Measurements from ENCODE around the gene LGALS8.

LGALS8 gene

GRCh38 chr1:236581528-236581927 is 57.7 kb downstream of the LGALS8 start:
- TF ChIP-seq TCF12 (IDR thresholded peaks at IDR 0.05; ENCODE audit: low read depth), result no peak
- no peak for TF ChIP-seq EP300 (IDR thresholded peaks at IDR 0.05; ENCODE audit: borderline replicate concordance)

- TF ChIP-seq NFIC (IDR thresholded peaks at IDR 0.05) (no peak), USF1 (IDR thresholded peaks at IDR 0.05) (no peak), TCF12 (IDR thresholded peaks at IDR 0.05; ENCODE audit: low read depth) (no peak), CREB1 (IDR thresholded peaks at IDR 0.05; ENCODE audit: low read depth) (no peak), EGR1 (IDR thresholded peaks at IDR 0.05) (no peak), TEAD4 (IDR thresholded peaks at IDR 0.05) (no peak), REST (IDR thresholded peaks at IDR 0.05; ENCODE audit: low read depth) (no peak), CEBPB (IDR thresholded peaks at IDR 0.05) (no peak), TAF1 (IDR thresholded peaks at IDR 0.05; ENCODE audit: low read depth) (no peak), MAX (IDR thresholded peaks at IDR 0.05) (no peak), EP300 (IDR thresholded peaks at IDR 0.05; ENCODE audit: borderline replicate concordance) (no peak), RAD21 (IDR thresholded peaks at IDR 0.05; ENCODE audit: low read depth) (no peak), FOXM1 (IDR thresholded peaks at IDR 0.05; ENCODE audit: borderline replicate concordance, low read depth) (no peak), YY1 (IDR thresholded peaks at IDR 0.05; ENCODE audit: low read depth) (no peak), ZBTB7A (IDR thresholded peaks at IDR 0.05; ENCODE audit: low read depth) (no peak)
These were observed 65.7 kb downstream of the LGALS8 start for GRCh38 chr1:236589531-236589930.

GRCh38 chr1:236590553-236591150 is 66.9 kb downstream of the LGALS8 start:
- no peak for TF ChIP-seq MAX (IDR thresholded peaks at IDR 0.05)
- TF ChIP-seq CEBPB (IDR thresholded peaks at IDR 0.05), result no peak
- no peak for TF ChIP-seq EGR1 (IDR thresholded peaks at IDR 0.05)
- TF ChIP-seq TEAD4 (IDR thresholded peaks at IDR 0.05), result no peak
- no peak for TF ChIP-seq ZBTB7A (IDR thresholded peaks at IDR 0.05; ENCODE audit: low read depth)
- TF ChIP-seq CREB1 (IDR thresholded peaks at IDR 0.05; ENCODE audit: low read depth), result no peak
- no peak for TF ChIP-seq EP300 (IDR thresholded peaks at IDR 0.05; ENCODE audit: borderline replicate concordance)
- TF ChIP-seq YY1 (IDR thresholded peaks at IDR 0.05; ENCODE audit: low read depth), result no peak
- no peak for TF ChIP-seq TCF12 (IDR thresholded peaks at IDR 0.05; ENCODE audit: low read depth)

- TF ChIP-seq YY1 (IDR thresholded peaks at IDR 0.05; ENCODE audit: low read depth), result no peak
- TF ChIP-seq MAX (IDR thresholded peaks at IDR 0.05), result no peak
- TF ChIP-seq CREB1 (IDR thresholded peaks at IDR 0.05; ENCODE audit: low read depth), result no peak
- TF ChIP-seq NFIC (IDR thresholded peaks at IDR 0.05), result no peak
- TF ChIP-seq ZBTB7A (IDR thresholded peaks at IDR 0.05; ENCODE audit: low read depth), result no peak
- TF ChIP-seq TAF1 (IDR thresholded peaks at IDR 0.05; ENCODE audit: low read depth), result no peak
- no peak for TF ChIP-seq EP300 (IDR thresholded peaks at IDR 0.05; ENCODE audit: borderline replicate concordance)
- TF ChIP-seq USF1 (IDR thresholded peaks at IDR 0.05), result no peak
- no peak for TF ChIP-seq RAD21 (IDR thresholded peaks at IDR 0.05; ENCODE audit: low read depth)
- TF ChIP-seq REST (IDR thresholded peaks at IDR 0.05; ENCODE audit: low read depth), result no peak
- no peak for TF ChIP-seq FOXM1 (IDR thresholded peaks at IDR 0.05; ENCODE audit: borderline replicate concordance, low read depth)
- TF ChIP-seq EGR1 (IDR thresholded peaks at IDR 0.05), result no peak
- TF ChIP-seq CEBPB (IDR thresholded peaks at IDR 0.05), result no peak
- TF ChIP-seq TCF12 (IDR thresholded peaks at IDR 0.05; ENCODE audit: low read depth), result no peak
- TF ChIP-seq TEAD4 (IDR thresholded peaks at IDR 0.05), result no peak
These were observed 78.4 kb downstream of the LGALS8 start for GRCh38 chr1:236602171-236602570.

Measured in Ishikawa (cell line).